OCI-LY7 (cell line): ENCODE measurements around the gene AKR1E2. TPM values are rescaled to one million over a fixed set of nuclear protein-coding genes. Genes with fewer than 3 reads are reported as not detected.
"Not testable (repeated sequence)": the region's sequence is repeated elsewhere in the genome, so short reads cannot be mapped to it uniquely, and the experiment has no call there.

ENCODE experiments used
- BruUV-seq: library from RNA; stranded (reverse); fragments of 400-500 nt; replicated peaks from 2 replicates; lab custom pipeline; 2021; lab: Mats Ljungman, UMichigan
- CTCF ChIA-PET: fragments of 300-600 bp; sonication (Branson Sonifier 250); formaldehyde crosslinking; loops from one replicate; lab custom pipeline; 2022; ENCODE audit warnings: antibody characterized with exemption; ENCODE audit not compliant: unreplicated experiment; lab: Charles Lee
- POLR2A ChIA-PET: fragments of 300-600 bp; sonication (Branson Sonifier 250); formaldehyde crosslinking; loops from one replicate; lab custom pipeline; 2022; ENCODE audit warnings: antibody characterized with exemption; lab: Charles Lee
- DNase-seq: peaks from one replicate; pipeline ENCODE4 v3.0.0-alpha.2; 2015; ENCODE audit warnings: low spot score
- H2AFZ ChIP-seq: fragments of 200-600 bp; sonication (generic), shearing (Covaris generic); 2 replicates; pipeline ENCODE4 v1.6.1; 2014; ENCODE audit warnings: mild to moderate bottlenecking, antibody characterized with exemption, low read length, moderate library complexity
- H3K27ac ChIP-seq: fragments of 200-600 bp; sonication (generic); 2 replicates; pipeline ENCODE4 v1.5.1; 2014; ENCODE audit warnings: mixed run types, low read depth, mild to moderate bottlenecking, moderate library complexity, low read length, inconsistent platforms; ENCODE audit not compliant: poor library complexity, severe bottlenecking
- H3K36me3 ChIP-seq: fragments of 200-600 bp; sonication (generic); 2 replicates; pipeline ENCODE4 v1.6.1; 2014; ENCODE audit warnings: mild to moderate bottlenecking, antibody characterized with exemption, low read length, moderate library complexity, mixed read lengths; ENCODE audit not compliant: insufficient read depth
- H3K4me1 ChIP-seq: fragments of 200-600 bp; sonication (generic); 2 replicates; pipeline ENCODE4 v1.5.1; 2014; ENCODE audit warnings: mild to moderate bottlenecking, low read length; ENCODE audit not compliant: insufficient read depth, poor library complexity, severe bottlenecking
- H3K4me2 ChIP-seq: fragments of 200-600 bp; sonication (generic); 2 replicates; pipeline ENCODE4 v1.6.1; 2014; ENCODE audit warnings: mild to moderate bottlenecking, low read length
- H3K4me3 ChIP-seq: fragments of 200-600 bp; sonication (generic); 2 replicates; pipeline ENCODE4 v1.5.1; 2014; ENCODE audit warnings: mild to moderate bottlenecking, low read depth, low read length; ENCODE audit not compliant: poor library complexity, severe bottlenecking
- H3K79me2 ChIP-seq: fragments of 200-600 bp; sonication (generic); 2 replicates; pipeline ENCODE4 v1.6.1; 2016; ENCODE audit warnings: low read depth, mild to moderate bottlenecking, low read length, moderate library complexity, mixed read lengths; ENCODE audit not compliant: insufficient read depth
- H3K9me2 ChIP-seq: fragments of 200-600 bp; sonication (generic); 2 replicates; pipeline ENCODE4 v1.6.1; 2016; ENCODE audit warnings: mild to moderate bottlenecking, low read length, mixed read lengths; ENCODE audit not compliant: insufficient read depth
- H3K9me3 ChIP-seq: fragments of 200-600 bp; sonication (generic); 2 replicates; pipeline ENCODE4 v1.6.1; 2014; ENCODE audit warnings: mild to moderate bottlenecking, mixed run types, low read length, mixed read lengths
- H4K20me1 ChIP-seq: fragments of 200-600 bp; sonication (generic); 2 replicates; pipeline ENCODE4 v1.6.1; 2014; ENCODE audit warnings: mild to moderate bottlenecking, antibody characterized with exemption, low read length, moderate library complexity, mixed read lengths; ENCODE audit not compliant: insufficient read depth
- CTCF ChIP-seq: fragments of 200-600 bp; sonication (generic); conservative IDR thresholded peaks from 2 replicates; pipeline ENCODE4 v1.5.1; 2014; ENCODE audit warnings: mild to moderate bottlenecking, antibody characterized with exemption, low read length, moderate library complexity, mixed read lengths
- EZH2phosphoT487 ChIP-seq: fragments of 200-600 bp; sonication (generic); IDR thresholded peaks from 2 replicates; pipeline ENCODE4 v1.6.1; 2018; ENCODE audit warnings: low read depth, borderline replicate concordance, mild to moderate bottlenecking, mixed run types, antibody characterized with exemption, low read length, moderate library complexity, mixed read lengths
- intact Hi-C: fragments of 100-400 bp; cut with micrococcal nuclease; formaldehyde crosslinking; loops from one replicate; pipeline ENCODE4 v1.10.0; 2022; ENCODE audit not compliant: unreplicated experiment
- total RNA-seq, 2 experiments: library from RNA; depleted of rRNA in 1 of 2; stranded (reverse); fragments of >200 nt in 1 of 2; shearing (Covaris generic) in 1 of 2; gene quantifications; 2 replicates each; pipeline ENCODE4 v1.2.3, GENCODE V29; 2014 to 2022

AKR1E2 gene
- total RNA-seq, 2 experiments from 2014 or later = not detected

GRCh38 chr10:4815646-4816180, 10.3 kb upstream of the AKR1E2 start:
- BruUV-seq, H3K9me3 ChIP-seq, H3K4me1 ChIP-seq, H3K4me2 ChIP-seq, H3K4me3 ChIP-seq, H3K36me3 ChIP-seq, intact Hi-C loops, H4K20me1 ChIP-seq, H2AFZ ChIP-seq, CTCF ChIA-PET, H3K9me2 ChIP-seq, H3K79me2 ChIP-seq, POLR2A ChIA-PET, H3K27ac ChIP-seq: not testable (repeated sequence)
- peak; percentile 18 for DNase-seq
- TF ChIP-seq CTCF = peak; percentile 94

- no peak for TF ChIP-seq EZH2phosphoT487
- no peak for TF ChIP-seq CTCF
- no peak overlapping the region for H3K4me3 ChIP-seq
- H3K4me1 ChIP-seq = no peaks in the 10 kb centered on the region
- POLR2A ChIA-PET = no interaction called here
- no TSS peak for BruUV-seq
- H3K36me3 ChIP-seq = no peaks in the 10 kb centered on the region
- no peaks in the 10 kb centered on the region for H3K9me3 ChIP-seq
- intact Hi-C loops = no loop called here
- no peaks in the 10 kb centered on the region for H3K79me2 ChIP-seq
- H3K9me2 ChIP-seq = no peaks in the 10 kb centered on the region
- no peak overlapping the region for H3K27ac ChIP-seq
- H2AFZ ChIP-seq = no peak overlapping the region
- DNase-seq = no peak
- CTCF ChIA-PET = no interaction called here
- no peak overlapping the region for H3K4me2 ChIP-seq
- no peaks in the 10 kb centered on the region for H4K20me1 ChIP-seq
Measured at GRCh38 chr10:4816966-4817365, 9.0 kb upstream of the AKR1E2 start.

GRCh38 chr10:4819067-4819466, 6.9 kb upstream of the AKR1E2 start:
- POLR2A ChIA-PET = interaction anchor here (0.6 kb wide), 1 partner anchor 1581 kb away, joined by 3 read pairs; no protein-coding TSS in a partner anchor
- Histone ChIP-seq H3K27ac (no peak overlapping the region), H2AFZ (no peak overlapping the region), H4K20me1 (no peaks in the 10 kb centered on the region), H3K4me1 (no peaks in the 10 kb centered on the region), H3K4me3 (no peak overlapping the region), H3K9me2 (no peaks in the 10 kb centered on the region), H3K79me2 (no peaks in the 10 kb centered on the region), H3K4me2 (no peak overlapping the region), H3K36me3 (no peaks in the 10 kb centered on the region), H3K9me3 (no peaks in the 10 kb centered on the region)
- CTCF ChIA-PET = no interaction called here
- TF ChIP-seq EZH2phosphoT487 = no peak
- TF ChIP-seq CTCF = no peak
- BruUV-seq = no TSS peak
- intact Hi-C loops = no loop called here
- no peak for DNase-seq
